Osteocyte (in vitro differentiated cells): ENCODE data around the gene NSRP1. TPM values are rescaled to one million over a fixed set of nuclear protein-coding genes. Genes with fewer than 3 reads are reported as not detected.

Experiments used
- DNase-seq: peaks from one replicate; pipeline ENCODE4 v3.0.0; 2021; ENCODE audit warnings: mixed read lengths; ENCODE audit not compliant: unreplicated experiment; ENCODE audit errors: extremely low spot score
- H3K27ac Mint-ChIP-seq: one replicate; pipeline ENCODE4 v1.8.0; 2021; ENCODE audit warnings: mild to moderate bottlenecking, mixed read lengths; ENCODE audit not compliant: unreplicated experiment
- H3K27me3 Mint-ChIP-seq: one replicate; pipeline ENCODE4 v1.8.0; 2021; ENCODE audit warnings: mixed read lengths; ENCODE audit not compliant: unreplicated experiment
- H3K36me3 Mint-ChIP-seq: one replicate; pipeline ENCODE4 v1.8.0; 2021; ENCODE audit warnings: mixed read lengths; ENCODE audit not compliant: unreplicated experiment
- H3K4me1 Mint-ChIP-seq: one replicate; pipeline ENCODE4 v1.8.0; 2021; ENCODE audit warnings: mixed read lengths; ENCODE audit not compliant: unreplicated experiment
- H3K4me3 Mint-ChIP-seq: one replicate; pipeline ENCODE4 v1.8.0; 2021; ENCODE audit warnings: mild to moderate bottlenecking, moderate library complexity, mixed read lengths; ENCODE audit not compliant: unreplicated experiment
- H3K9me3 Mint-ChIP-seq: one replicate; pipeline ENCODE4 v1.8.0; 2021; ENCODE audit warnings: mixed read lengths; ENCODE audit not compliant: unreplicated experiment
- total RNA-seq: library from RNA; stranded (reverse); gene quantifications from 2 replicates; pipeline ENCODE4 v1.2.1, GENCODE V29; 2021
- TF ChIP-seq, protein P1 (sequence below): fragments of 200-600 bp; sonication (generic); IDR thresholded peaks from 2 replicates; pipeline ENCODE4 v1.5.0; 2021; ENCODE audit warnings: antibody characterized with exemption, mild to moderate bottlenecking, moderate library complexity

Gene NSRP1
- total RNA-seq, 1 donor from 2014 or later: 26.5 TPM

DNA sequence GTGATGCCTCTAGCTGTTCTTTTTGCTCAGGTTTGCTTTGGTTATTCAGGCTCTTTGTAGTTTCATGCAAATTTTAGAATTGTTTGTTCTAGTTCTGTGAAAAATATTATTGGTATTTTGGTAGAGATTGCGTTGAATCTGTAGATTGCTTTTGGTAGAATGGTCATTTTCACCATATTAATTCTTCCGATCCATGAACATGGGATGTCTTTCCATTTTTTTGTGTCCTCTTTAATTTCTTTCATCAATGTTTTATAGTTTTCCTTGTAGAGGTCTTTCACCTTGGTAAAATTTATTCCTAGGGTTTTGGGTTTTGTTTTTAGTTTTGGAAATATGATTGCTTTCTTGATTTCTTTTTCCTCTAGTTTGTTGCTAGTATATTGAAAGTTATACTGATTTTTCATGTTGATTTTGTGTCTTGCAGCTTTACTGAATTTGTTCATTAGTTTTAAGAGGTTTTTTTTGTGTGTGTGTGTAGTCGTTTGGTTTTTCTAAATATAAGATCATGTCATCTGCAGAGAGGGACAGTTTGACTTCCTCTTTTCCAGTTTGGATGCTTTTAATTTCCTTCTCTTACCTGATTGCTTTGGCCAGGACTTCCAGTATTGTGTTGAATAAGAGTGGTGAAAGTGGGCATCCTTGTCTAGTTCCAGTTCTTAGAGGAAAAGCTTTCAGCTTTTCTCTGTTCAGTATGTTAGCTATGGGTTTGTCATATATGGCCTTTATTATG, 42.4 kb downstream of the NSRP1 start:
- Mint-ChIP-seq H3K27me3 (no peaks in the 10 kb centered on the region), H3K36me3 (peaks cover 48% of the 10 kb centered on the region), H3K9me3 (peaks cover 22% of the 10 kb centered on the region), H3K4me1 (peaks cover 10% of the 10 kb centered on the region), H3K27ac (no peak overlapping the region), H3K4me3 (no peak overlapping the region)
- no peak for DNase-seq
- TF ChIP-seq, protein P1, sequence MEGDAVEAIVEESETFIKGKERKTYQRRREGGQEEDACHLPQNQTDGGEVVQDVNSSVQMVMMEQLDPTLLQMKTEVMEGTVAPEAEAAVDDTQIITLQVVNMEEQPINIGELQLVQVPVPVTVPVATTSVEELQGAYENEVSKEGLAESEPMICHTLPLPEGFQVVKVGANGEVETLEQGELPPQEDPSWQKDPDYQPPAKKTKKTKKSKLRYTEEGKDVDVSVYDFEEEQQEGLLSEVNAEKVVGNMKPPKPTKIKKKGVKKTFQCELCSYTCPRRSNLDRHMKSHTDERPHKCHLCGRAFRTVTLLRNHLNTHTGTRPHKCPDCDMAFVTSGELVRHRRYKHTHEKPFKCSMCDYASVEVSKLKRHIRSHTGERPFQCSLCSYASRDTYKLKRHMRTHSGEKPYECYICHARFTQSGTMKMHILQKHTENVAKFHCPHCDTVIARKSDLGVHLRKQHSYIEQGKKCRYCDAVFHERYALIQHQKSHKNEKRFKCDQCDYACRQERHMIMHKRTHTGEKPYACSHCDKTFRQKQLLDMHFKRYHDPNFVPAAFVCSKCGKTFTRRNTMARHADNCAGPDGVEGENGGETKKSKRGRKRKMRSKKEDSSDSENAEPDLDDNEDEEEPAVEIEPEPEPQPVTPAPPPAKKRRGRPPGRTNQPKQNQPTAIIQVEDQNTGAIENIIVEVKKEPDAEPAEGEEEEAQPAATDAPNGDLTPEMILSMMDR: no peak

DNA sequence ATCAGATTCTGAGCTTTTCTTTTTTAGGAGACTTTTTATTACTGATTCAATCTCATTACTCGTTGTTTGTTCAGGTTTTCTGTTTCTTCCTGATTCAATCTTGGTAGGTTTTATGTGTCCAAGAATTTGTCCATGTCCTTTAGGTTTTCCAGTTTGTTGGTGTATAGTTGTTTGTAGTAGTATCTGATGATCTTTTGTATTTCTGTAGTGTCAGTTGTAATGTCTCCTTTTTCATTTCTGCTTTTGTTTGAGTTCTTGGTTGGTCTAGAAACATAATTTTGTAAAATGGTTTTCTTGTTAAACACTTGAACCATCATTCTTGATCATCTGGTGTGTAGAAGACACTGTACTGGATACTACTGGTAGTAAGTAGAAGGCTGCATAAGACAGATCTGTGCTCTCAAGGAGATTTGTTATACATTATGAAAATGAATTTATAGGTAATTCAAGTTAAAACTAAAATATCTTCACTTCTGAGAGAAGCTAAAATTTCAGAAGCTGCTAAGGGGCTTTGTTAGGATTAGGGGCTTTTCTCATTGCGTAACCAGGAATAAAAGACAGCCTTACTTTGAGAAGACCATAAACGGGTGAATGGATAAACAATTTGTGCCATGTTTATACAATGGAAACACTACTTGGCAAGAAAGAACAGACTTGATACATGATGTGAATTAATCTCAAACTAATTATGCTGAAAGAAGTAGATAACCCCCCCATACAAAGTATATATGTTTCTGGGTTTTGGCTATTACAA, 44.0 kb downstream of the NSRP1 start:
- H3K36me3 Mint-ChIP-seq: peaks cover 45% of the 10 kb centered on the region
- no peak for DNase-seq
- H3K27ac Mint-ChIP-seq: no peak overlapping the region
- H3K4me1 Mint-ChIP-seq: peaks cover 12% of the 10 kb centered on the region
- H3K4me3 Mint-ChIP-seq: no peak overlapping the region
- TF ChIP-seq, protein P1: no peak
- H3K27me3 Mint-ChIP-seq: no peaks in the 10 kb centered on the region
- H3K9me3 Mint-ChIP-seq: peaks cover 22% of the 10 kb centered on the region

DNA sequence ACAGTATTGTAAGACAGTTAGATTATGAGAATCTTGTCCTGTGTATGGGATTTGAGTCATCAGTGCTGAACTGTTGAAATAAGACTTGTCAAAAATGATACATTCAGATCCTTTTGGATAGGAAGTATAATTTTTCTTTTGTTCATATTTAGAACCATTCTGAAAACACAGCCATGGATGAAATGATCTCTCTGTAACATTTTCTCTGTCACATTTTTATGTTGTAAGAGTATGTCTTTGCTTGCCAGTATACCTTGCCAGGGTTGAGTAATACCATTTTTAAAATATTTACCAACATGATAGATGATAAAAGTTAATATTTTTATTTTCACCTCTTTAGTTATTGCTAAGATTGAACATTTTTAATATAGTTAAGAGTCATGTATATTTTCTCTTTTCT, 45.0 kb downstream of the NSRP1 start:
- Mint-ChIP-seq H3K4me3 (no peak overlapping the region), H3K36me3 (peaks cover 47% of the 10 kb centered on the region)

DNA sequence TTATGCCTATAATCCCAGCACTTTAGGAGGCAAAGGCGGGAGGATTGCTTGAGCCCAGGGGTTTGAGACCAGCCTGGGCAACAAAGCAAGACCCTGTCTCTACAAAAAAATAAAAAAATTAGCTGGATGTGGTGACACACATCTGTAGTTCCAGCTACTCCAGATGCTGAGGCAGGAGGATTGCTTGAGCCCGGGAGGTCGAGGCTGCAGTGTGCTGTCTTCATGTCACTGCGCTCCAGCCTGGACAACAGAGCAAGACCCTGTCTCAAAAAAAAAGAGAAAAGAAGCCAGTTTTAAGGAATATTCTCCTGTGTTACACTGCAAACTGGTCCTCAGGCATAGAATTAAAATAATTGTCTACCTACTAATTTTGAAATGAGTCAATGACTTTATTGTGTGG, 47.9 kb downstream of the NSRP1 start:
- H3K27ac Mint-ChIP-seq: no peak overlapping the region
- TF ChIP-seq, protein P1: no peak
- H3K36me3 Mint-ChIP-seq: peaks cover 32% of the 10 kb centered on the region
- no peak overlapping the region for H3K4me3 Mint-ChIP-seq
- no peaks in the 10 kb centered on the region for H3K27me3 Mint-ChIP-seq
- H3K4me1 Mint-ChIP-seq: peaks cover 17% of the 10 kb centered on the region
- no peak for DNase-seq
- H3K9me3 Mint-ChIP-seq: peaks cover 10% of the 10 kb centered on the region

More for the DNA sequence above, 45.0 kb downstream of the NSRP1 start:
- Mint-ChIP-seq H3K27me3 (no peaks in the 10 kb centered on the region), H3K27ac (no peak overlapping the region), H3K4me1 (peaks cover 20% of the 10 kb centered on the region), H3K9me3 (peaks cover 22% of the 10 kb centered on the region)
- DNase-seq: no peak
- TF ChIP-seq, protein P1: no peak

DNA sequence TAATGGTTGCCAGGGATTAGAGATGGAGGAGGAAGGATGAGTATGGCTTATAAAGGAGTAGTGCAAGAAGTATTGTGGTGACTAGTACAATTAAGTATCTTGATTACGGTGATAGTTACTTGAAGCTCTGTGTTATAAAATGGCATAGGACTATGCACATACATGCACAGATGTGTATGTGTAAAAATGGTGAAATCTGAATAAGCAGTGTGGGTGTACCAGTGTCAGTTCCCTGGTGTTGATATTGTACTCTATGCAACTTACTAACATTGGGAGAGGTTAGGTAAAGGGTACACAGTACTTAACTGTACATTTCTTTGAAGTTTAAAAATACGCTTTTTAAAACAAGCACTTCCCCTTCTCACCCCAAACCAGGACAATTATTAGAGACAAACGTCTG, 48.5 kb downstream of the NSRP1 start:
- TF ChIP-seq, protein P1: no peak
- Mint-ChIP-seq H3K9me3 (peaks cover 7% of the 10 kb centered on the region), H3K27me3 (no peaks in the 10 kb centered on the region), H3K4me3 (no peak overlapping the region), H3K36me3 (peaks cover 28% of the 10 kb centered on the region), H3K27ac (no peak overlapping the region), H3K4me1 (peaks cover 17% of the 10 kb centered on the region)
- DNase-seq: no peak
